ENCODE data around the gene XPR1.
"Not testable (repeated sequence)": the region's sequence is repeated elsewhere in the genome, so short reads cannot be mapped to it uniquely, and the experiment has no call there.

XPR1 gene

DNA sequence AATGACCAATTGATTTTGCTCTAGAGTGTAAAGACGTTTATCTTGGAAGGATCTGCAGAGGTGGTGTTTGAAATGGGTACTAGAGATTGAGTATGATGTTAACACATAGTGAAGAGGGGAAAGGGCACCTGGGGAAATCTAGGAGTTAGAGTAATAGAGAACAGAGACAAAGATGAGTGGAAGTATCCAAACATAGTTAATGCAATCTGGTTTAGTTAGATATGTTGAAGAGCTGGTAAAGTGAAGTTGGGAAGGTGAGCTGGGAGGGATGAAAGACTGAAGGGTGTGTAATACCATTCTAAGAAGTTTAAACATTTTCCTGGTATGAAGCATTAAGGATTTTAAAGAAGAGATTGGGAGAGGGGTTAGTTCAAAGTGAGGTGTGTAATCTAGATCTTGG, 11.0 kb downstream of the XPR1 start:
- no peak overlapping the region for H3K4me3 ChIP-seq (replicated peaks; ENCODE audit: low read depth, low read length)
- no peak for DNase-seq (ENCODE audit: low read depth)
- TF ChIP-seq, protein P1, sequence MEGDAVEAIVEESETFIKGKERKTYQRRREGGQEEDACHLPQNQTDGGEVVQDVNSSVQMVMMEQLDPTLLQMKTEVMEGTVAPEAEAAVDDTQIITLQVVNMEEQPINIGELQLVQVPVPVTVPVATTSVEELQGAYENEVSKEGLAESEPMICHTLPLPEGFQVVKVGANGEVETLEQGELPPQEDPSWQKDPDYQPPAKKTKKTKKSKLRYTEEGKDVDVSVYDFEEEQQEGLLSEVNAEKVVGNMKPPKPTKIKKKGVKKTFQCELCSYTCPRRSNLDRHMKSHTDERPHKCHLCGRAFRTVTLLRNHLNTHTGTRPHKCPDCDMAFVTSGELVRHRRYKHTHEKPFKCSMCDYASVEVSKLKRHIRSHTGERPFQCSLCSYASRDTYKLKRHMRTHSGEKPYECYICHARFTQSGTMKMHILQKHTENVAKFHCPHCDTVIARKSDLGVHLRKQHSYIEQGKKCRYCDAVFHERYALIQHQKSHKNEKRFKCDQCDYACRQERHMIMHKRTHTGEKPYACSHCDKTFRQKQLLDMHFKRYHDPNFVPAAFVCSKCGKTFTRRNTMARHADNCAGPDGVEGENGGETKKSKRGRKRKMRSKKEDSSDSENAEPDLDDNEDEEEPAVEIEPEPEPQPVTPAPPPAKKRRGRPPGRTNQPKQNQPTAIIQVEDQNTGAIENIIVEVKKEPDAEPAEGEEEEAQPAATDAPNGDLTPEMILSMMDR (IDR thresholded peaks at IDR 0.05; ENCODE audit: low read length, missing control alignments): no peak

DNA sequence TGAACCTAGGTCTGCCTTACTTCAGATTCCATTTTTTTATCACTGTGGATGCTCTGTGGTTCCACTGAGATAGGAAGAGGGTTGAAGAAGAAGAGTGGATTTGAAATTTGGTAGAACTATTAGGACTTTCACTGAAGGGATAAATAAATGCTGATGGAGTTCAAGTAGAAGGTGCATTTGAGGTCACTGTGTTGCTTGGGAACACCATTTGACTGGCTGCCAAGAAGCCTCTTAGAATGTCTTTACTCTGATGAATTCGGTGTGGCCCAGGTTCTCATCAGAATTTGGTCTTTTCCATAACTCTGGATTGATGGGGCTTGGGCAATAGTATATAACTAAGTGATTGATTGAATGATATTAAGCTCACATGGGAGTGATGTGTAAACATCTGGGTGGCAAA, 11.9 kb downstream of the XPR1 start:
- DNase-seq (ENCODE audit: low read depth): peak; percentile 45
- H3K4me3 ChIP-seq (replicated peaks; ENCODE audit: low read depth, low read length): no peak overlapping the region
- TF ChIP-seq, protein P1 (IDR thresholded peaks at IDR 0.05; ENCODE audit: low read length, missing control alignments): no peak

DNA sequence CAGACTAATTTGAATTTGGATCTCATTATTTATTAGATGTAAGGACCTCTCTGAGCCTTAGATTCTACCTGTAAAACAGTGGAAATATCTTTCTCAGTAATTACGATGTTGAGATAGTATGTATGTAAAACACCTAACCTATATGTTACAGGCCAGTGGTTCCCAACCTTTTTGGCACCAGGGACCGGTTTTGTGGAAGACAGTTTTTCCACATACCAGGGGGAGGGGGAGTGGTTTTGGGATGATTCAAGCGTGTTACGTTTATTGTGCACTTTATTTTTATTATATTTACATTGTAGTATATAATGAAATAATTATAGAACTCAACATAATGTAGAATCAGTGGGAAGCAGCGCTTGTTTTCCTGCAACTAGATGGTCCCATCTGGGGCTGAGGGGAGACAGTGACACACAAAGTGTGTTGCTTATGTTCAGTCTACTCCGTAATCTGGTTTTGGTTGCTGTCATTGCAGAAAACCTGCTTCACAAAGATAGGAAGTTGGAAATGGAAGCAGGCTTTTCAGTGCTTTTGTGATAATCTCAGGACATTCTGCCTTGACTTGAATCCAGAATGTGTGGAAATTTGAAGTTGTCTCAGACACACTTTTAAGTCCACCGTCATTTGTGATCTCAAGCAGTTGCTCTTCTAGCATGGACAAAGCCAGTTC, 12.8 kb downstream of the XPR1 start:
- TF ChIP-seq, protein P1 (IDR thresholded peaks at IDR 0.05; ENCODE audit: low read length, missing control alignments): no peak
- no peak for DNase-seq (ENCODE audit: low read depth)
- no peak overlapping the region for H3K4me3 ChIP-seq (replicated peaks; ENCODE audit: low read depth, low read length)

DNA sequence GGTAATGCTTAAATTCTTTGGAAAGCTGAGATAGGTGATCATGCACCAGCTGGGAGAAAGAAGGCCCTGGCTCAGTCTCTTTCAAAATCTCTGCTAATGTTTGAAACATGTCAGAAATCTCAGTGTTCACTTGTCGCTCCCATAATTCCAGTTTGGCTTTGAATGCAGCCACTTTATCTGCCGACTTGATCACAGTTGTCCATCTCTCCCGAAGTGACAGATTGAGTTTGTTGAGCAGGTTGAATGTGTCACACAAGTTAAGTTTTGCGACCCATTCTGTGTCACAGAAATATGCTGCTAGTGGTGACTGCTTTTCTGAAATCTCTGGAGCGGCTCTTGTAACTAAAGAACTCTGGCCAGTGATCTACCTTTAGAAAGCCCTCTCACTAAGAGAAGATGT, 13.4 kb downstream of the XPR1 start:
- H3K4me3 ChIP-seq (replicated peaks; ENCODE audit: low read depth, low read length); DNase-seq (ENCODE audit: low read depth): not testable (repeated sequence)

DNA sequence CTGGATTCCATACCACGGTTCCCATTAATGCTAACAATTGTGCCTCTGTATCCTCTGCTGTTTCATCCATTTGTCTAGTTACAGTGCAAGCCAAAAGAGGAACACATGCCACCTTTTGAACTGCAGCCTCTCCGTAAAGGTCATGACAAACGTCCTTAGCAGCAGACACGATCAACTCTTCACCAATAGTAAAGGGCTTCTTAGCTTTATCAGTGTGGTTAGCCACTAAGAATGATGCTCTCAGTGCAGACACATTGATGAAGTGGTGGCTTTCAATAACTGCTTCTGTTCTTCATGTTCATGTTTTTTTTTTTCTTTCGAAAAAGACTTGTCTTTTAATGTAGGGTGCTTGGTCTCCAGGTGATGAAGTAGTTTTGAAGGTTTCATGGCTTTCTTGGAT, 14.3 kb downstream of the XPR1 start:
- TF ChIP-seq, protein P1 (IDR thresholded peaks at IDR 0.05; ENCODE audit: low read length, missing control alignments): no peak
- no peak for DNase-seq (ENCODE audit: low read depth)
- H3K4me3 ChIP-seq (replicated peaks; ENCODE audit: low read depth, low read length): no peak overlapping the region

DNA sequence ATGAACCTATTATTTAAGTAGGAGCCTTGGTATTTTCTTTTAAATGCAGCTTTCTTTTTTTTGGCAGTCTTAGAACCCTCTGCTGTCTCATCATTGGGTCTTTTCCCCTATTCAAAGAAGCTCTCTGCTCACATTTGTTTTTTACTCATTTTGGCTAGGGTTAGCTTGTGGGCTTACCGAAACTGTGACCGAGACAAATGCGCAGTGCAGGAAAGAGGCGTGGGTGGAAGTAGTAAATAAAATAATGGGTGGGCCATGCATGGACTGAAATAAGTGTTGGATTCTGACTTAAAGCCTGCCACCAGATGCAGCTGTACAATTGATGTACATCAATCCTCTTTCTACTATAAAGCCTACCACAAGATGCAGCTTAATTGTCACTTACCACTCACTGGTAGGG, 14.7 kb downstream of the XPR1 start:
- TF ChIP-seq, protein P1 (IDR thresholded peaks at IDR 0.05; ENCODE audit: low read length, missing control alignments): no peak
- H3K4me3 ChIP-seq (replicated peaks; ENCODE audit: low read depth, low read length): no peak overlapping the region
- no peak for DNase-seq (ENCODE audit: low read depth)

DNA sequence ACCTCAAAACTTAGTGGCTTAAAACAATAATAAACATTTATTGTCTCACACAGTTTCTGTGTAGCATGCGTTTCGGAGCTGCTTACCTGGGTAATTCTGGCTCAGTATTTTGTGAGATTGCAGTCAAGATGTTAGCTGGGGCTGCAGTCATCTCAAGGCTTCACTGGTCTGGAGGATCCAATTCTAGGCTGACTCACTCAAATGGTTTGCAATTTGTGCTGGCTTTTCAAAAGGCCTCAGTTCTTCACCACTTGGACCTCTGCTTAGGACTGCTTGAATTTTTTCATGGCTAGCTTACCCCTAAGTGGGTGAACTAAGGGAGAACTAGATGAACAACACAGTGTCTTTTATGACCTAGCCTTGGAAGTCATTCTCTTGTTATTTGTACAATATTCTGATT, 21.0 kb downstream of the XPR1 start:
- no peak for DNase-seq (ENCODE audit: low read depth)
- TF ChIP-seq, protein P1 (IDR thresholded peaks at IDR 0.05; ENCODE audit: low read length, missing control alignments): no peak
- H3K4me3 ChIP-seq (replicated peaks; ENCODE audit: low read depth, low read length): no peak overlapping the region

All from fibroblast of pulmonary artery (primary cell).